ENCODE measurements around the gene DUSP7.
"Not testable (repeated sequence)": the region's sequence is repeated elsewhere in the genome, so short reads cannot be mapped to it uniquely, and the experiment has no call there.

DUSP7 gene

GRCh38 chr3:52046186-52046901 is 10.0 kb downstream of the DUSP7 start:
- DNase-seq: no peak

GRCh38 chr3:52044869-52045619 is 11.3 kb downstream of the DUSP7 start:
- DNase-seq: no peak

GRCh38 chr3:52043750-52044149 is 12.6 kb downstream of the DUSP7 start:
- DNase-seq: no peak

GRCh38 chr3:52043039-52043438 is 13.3 kb downstream of the DUSP7 start:
- not testable (repeated sequence) for DNase-seq

- peak in 1 of 2 experiments; percentile 45 for DNase-seq
These were observed 15.1 kb downstream of the DUSP7 start for GRCh38 chr3:52041118-52041731.

- no peak for DNase-seq
These were observed 15.8 kb downstream of the DUSP7 start for GRCh38 chr3:52040600-52040999.

GRCh38 chr3:52039846-52040245 is 16.5 kb downstream of the DUSP7 start:
- peak in 1 of 2 experiments; percentile 26 for DNase-seq

GRCh38 chr3:52039426-52039825 is 16.9 kb downstream of the DUSP7 start:
- no peak for DNase-seq

- no peak for DNase-seq
These were observed 18.1 kb downstream of the DUSP7 start for GRCh38 chr3:52038227-52038626.

- DNase-seq: no peak
These were observed 19.1 kb downstream of the DUSP7 start for GRCh38 chr3:52037291-52037690.

GRCh38 chr3:52036829-52037228 is 19.5 kb downstream of the DUSP7 start:
- no peak for DNase-seq

- peak in 1 of 2 experiments; percentile 19 for DNase-seq
These were observed 20.1 kb downstream of the DUSP7 start for GRCh38 chr3:52036222-52036694.

- DNase-seq: no peak
These were observed 21.7 kb downstream of the DUSP7 start for GRCh38 chr3:52034651-52035050.

- no peak for DNase-seq
These were observed 22.2 kb downstream of the DUSP7 start for GRCh38 chr3:52034212-52034611.

- not testable (repeated sequence) for DNase-seq
These were observed 22.6 kb downstream of the DUSP7 start for GRCh38 chr3:52033748-52034147.

GRCh38 chr3:52032702-52033408 is 23.5 kb downstream of the DUSP7 start:
- DNase-seq: peak in 1 of 2 experiments; percentile 44

GRCh38 chr3:52031896-52032295 is 24.5 kb downstream of the DUSP7 start:
- no peak for DNase-seq

GRCh38 chr3:52030714-52031310 is 25.6 kb downstream of the DUSP7 start:
- DNase-seq: no peak

GRCh38 chr3:52029535-52029934 is 26.8 kb downstream of the DUSP7 start:
- no peak for DNase-seq

GRCh38 chr3:52029053-52029452 is 27.3 kb downstream of the DUSP7 start:
- no peak for DNase-seq

GRCh38 chr3:52028572-52028971 is 27.8 kb downstream of the DUSP7 start:
- peak in 1 of 2 experiments; percentile 76 for DNase-seq

- DNase-seq: peak in 1 of 2 experiments; percentile 56
These were observed 30.3 kb downstream of the DUSP7 start for GRCh38 chr3:52026041-52026440.

GRCh38 chr3:52025453-52025852 is 30.9 kb downstream of the DUSP7 start:
- DNase-seq: peak in 1 of 2 experiments; percentile 20

All from NCI-H446 (cell line).